Stimulated activated memory B cell treated with anti-CD40 and anti-IgM and Interleukin-4, amounts not matched to agents 10 μg/mL and 1 μg/mL and 100 μg/mL, for 72 hours (primary cell): ENCODE results near the gene ARHGEF33.

ENCODE experiments used
- ATAC-seq: fragments of 150-1000 bp; cut with Tn5 transposase; 2 replicates; pipeline ENCODE4 v1.10.0; 2021
- H3K27ac Mint-ChIP-seq: one replicate; pipeline ENCODE4 v1.8.0; 2022; ENCODE audit warnings: mild to moderate bottlenecking, mixed read lengths
- H3K27me3 Mint-ChIP-seq: one replicate; pipeline ENCODE4 v1.8.0; 2022; ENCODE audit warnings: mixed read lengths
- H3K36me3 Mint-ChIP-seq: one replicate; pipeline ENCODE4 v1.8.0; 2022; ENCODE audit warnings: mixed read lengths
- H3K4me1 Mint-ChIP-seq: one replicate; pipeline ENCODE4 v1.8.0; 2022; ENCODE audit warnings: mixed read lengths
- H3K4me3 Mint-ChIP-seq: one replicate; pipeline ENCODE4 v1.8.0; 2022; ENCODE audit warnings: mild to moderate bottlenecking, moderate library complexity, mixed read lengths
- H3K9me3 Mint-ChIP-seq: one replicate; pipeline ENCODE4 v1.8.0; 2022; ENCODE audit warnings: mixed read lengths

Gene ARHGEF33

DNA sequence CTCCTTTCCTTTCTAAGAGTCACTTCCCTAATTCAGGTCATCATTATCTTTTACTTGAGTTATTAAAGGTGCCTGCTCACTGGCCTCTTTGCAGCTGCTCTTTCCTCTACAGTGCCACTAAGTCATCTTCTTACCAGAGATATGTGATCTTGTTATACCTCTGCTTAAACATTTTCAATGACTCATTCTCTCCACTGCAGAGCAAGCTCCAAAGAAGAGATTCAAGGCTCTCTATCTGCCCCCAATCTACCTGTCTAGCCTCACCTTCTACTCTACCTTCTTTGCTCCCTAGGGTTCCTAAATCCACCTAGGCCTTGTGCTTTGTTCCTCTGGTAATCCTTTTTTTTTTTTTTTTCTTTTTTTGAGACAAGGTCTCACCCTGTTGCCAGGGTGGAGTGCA lies 3.1 kb downstream of the ARHGEF33 start:
- Mint-ChIP-seq H3K9me3 (no peaks in the 10 kb centered on the region), H3K4me1 (no peaks in the 10 kb centered on the region), H3K36me3 (no peaks in the 10 kb centered on the region), H3K27me3 (peaks cover 13% of the 10 kb centered on the region), H3K27ac (no peak overlapping the region), H3K4me3 (no peak overlapping the region)
- no peak for ATAC-seq

DNA sequence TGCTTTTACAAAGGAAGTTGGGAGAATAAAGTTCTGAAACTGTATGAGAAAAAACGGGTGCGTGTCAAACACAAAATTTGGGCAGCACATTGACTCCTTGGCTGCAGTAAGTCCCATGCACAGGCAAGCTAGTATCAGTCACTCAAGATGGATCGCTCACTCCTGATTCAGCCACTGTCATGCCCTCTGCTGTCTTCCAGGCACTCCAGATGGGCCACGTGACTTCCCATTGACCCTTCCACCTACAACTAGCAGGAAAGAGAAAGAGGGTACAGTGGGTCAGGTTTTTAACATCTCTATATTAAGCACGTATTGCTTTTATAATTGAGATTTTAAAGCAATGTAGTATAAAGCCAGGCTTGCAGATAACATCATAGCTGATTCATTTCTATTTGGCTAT lies 8.6 kb downstream of the ARHGEF33 start:
- no peak for ATAC-seq
- no peak overlapping the region for H3K27ac Mint-ChIP-seq
- peaks cover 18% of the 10 kb centered on the region for H3K27me3 Mint-ChIP-seq
- H3K9me3 Mint-ChIP-seq, result no peaks in the 10 kb centered on the region
- H3K4me1 Mint-ChIP-seq, result no peaks in the 10 kb centered on the region
- H3K4me3 Mint-ChIP-seq, result no peak overlapping the region
- H3K36me3 Mint-ChIP-seq, result no peaks in the 10 kb centered on the region

DNA sequence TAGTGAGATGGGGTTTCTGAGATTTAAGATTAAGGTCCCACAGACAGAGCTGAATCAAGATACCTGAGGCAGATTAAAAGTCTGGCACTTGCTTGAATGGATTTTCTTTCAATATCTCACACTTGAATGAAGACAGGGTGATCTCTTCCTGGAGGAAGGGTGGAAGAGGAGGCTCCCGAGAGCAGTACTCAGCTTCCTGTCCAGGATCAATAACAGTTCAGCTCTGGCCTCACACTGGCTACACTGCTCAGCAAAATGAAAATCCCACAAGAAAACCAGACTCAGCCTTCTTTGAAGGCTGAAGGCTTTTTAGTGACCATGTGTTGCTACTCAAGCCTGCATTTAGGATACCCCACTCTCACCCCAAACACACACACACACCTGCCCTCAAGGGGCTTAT lies 11.1 kb downstream of the ARHGEF33 start:
- Mint-ChIP-seq H3K27me3 (peaks cover 18% of the 10 kb centered on the region), H3K4me1 (no peaks in the 10 kb centered on the region), H3K36me3 (no peaks in the 10 kb centered on the region), H3K4me3 (no peak overlapping the region), H3K27ac (no peak overlapping the region), H3K9me3 (no peaks in the 10 kb centered on the region)
- no peak for ATAC-seq

DNA sequence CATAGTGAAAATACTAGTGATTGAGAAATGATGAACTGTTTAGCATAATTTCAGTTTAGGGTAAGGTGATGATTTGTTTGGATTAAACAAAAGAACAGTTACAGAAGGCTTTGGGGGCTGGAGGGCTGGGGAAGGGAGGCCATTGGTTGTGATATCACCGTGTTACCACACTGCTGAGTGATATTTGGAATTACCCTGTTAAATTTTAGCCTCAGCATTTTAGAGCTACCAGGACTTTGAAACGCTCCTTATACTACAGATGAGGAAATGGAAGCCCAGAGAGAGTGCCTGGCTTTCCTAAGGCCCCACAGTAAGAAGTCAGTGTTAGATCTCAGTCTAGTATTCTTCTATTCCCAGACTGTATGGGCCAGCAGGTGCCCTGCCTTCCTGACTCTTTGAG lies 15.6 kb downstream of the ARHGEF33 start:
- peaks cover 11% of the 10 kb centered on the region for H3K4me1 Mint-ChIP-seq
- no peak overlapping the region for H3K4me3 Mint-ChIP-seq
- no peaks in the 10 kb centered on the region for H3K9me3 Mint-ChIP-seq
- H3K27ac Mint-ChIP-seq, result no peak overlapping the region
- no peaks in the 10 kb centered on the region for H3K36me3 Mint-ChIP-seq
- no peaks in the 10 kb centered on the region for H3K27me3 Mint-ChIP-seq
- no peak for ATAC-seq

DNA sequence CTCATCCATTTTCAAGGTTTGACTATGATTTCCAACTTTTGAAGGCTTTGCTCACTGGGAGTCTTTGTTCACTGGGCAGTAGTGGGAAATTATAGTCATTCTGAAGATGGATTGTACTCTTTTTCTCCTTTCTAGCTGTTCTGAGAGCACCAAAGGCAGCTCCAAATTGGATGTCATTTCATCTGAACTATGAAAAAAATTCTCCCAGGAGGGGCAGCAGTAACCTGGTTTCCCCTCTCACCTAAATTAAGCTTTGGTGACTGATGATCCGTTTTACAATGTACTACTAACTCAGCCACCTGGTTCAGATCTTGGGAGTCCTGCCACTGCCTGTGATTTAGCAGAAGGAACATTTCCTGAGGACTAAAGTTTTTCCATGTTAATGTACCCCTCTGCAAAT lies 17.6 kb downstream of the ARHGEF33 start:
- H3K36me3 Mint-ChIP-seq, result no peaks in the 10 kb centered on the region
- H3K27ac Mint-ChIP-seq, result no peak overlapping the region
- ATAC-seq, result no peak
- no peaks in the 10 kb centered on the region for H3K9me3 Mint-ChIP-seq
- H3K27me3 Mint-ChIP-seq, result no peaks in the 10 kb centered on the region
- H3K4me1 Mint-ChIP-seq, result peaks cover 11% of the 10 kb centered on the region
- no peak overlapping the region for H3K4me3 Mint-ChIP-seq

DNA sequence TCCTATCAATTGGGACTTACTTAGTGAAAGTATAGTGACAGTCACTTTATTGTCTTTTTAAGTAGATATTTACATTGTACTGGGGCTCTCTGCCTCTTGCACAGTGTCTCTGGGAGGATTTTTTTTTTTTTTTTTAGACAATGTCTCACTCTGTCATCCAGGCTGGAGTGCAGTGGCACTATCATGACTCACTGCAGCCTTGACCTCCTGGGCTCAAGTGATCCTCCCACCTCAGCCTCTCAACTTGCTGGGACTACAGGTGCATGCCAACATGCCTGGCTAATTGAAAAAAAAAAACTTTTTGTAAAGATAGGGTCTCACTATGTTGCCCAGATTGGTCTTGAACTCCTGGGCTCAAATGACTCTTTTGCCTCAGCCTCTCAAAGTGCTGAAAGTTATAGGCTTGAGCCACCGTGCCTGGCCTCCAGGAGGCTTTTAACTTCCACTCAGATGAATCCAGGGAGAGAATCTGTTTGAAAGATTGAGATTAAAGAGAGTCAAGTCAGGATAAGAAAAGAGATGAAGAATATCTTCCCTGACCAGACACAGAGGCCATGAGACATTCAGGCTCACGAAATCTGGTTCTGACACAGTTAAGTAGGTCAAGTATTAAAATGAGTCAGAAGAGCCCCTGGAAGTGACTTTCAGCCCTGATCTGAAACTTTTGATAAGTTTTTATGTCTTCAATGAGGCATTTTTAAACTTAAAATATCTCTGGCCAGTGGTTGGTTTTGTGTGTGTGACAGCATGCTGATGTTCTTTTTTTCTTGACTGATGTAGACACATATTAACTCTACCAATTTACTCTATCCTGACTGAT lies 18.3 kb downstream of the ARHGEF33 start:
- Mint-ChIP-seq H3K27ac (peak overlapping the region; percentile 50), H3K4me1 (peaks cover 11% of the 10 kb centered on the region), H3K36me3 (no peaks in the 10 kb centered on the region), H3K27me3 (no peaks in the 10 kb centered on the region), H3K4me3 (no peak overlapping the region), H3K9me3 (no peaks in the 10 kb centered on the region)
- ATAC-seq, result peak; percentile 77

DNA sequence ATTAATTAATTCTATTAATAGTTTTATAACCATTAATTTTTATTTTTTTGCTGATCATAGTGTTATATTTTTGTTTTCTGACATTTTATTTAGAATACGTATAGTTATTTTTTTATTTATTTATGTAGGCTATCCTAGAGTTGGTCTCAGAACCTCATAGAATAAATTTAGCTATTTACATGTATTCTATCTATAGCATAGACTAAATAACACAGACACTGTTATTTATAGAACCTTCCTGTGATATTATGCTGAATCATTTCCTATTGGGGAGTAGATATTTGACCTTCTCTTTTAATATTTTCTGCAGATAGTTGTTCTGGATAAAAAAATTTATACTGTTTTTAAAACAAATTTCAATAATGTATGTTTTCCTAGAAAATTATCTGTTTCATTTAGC lies 20.2 kb downstream of the ARHGEF33 start:
- Mint-ChIP-seq H3K4me1 (peaks cover 11% of the 10 kb centered on the region), H3K9me3 (no peaks in the 10 kb centered on the region), H3K36me3 (no peaks in the 10 kb centered on the region), H3K27ac (no peak overlapping the region), H3K4me3 (no peak overlapping the region), H3K27me3 (no peaks in the 10 kb centered on the region)
- ATAC-seq, result no peak

DNA sequence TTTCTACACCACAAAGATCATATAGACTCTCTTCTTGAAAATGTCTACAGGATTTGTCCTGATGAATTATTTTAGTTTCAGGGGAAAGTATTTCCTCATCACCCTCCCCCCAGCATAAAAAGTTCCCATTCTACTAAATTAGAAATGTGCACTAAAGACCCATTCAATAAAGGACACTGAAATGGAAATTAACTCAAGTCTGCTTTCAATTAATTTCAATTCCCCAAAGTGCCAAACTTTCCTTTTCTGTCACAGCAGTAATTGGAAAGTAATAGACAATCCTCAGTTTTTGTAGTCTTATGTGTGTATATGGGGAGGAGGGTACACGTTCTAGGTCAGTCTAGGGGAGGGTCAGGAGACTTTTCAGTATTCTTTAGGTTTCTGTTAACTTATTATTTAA lies 21.5 kb downstream of the ARHGEF33 start:
- Mint-ChIP-seq H3K4me3 (no peak overlapping the region), H3K36me3 (no peaks in the 10 kb centered on the region), H3K27me3 (no peaks in the 10 kb centered on the region), H3K4me1 (peaks cover 11% of the 10 kb centered on the region), H3K9me3 (no peaks in the 10 kb centered on the region), H3K27ac (no peak overlapping the region)
- no peak for ATAC-seq

DNA sequence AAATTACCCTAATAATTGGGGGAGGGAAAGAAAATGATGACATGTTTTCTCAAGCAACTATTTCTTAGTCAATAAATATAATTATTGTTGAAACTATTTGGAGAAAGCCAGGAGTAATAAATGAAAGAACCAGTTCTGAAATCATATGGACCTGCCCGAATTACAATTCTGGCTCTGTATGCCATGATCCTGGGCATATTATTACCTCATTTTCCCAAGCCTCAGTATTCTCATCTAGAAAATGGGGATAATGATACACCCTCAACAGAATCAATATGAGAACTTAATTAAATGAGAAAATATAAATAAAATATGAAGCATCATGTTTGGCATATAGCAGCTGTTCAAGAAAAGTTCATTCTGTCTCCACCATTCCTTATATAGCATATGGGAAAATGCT lies 22.9 kb downstream of the ARHGEF33 start:
- peaks cover 11% of the 10 kb centered on the region for H3K4me1 Mint-ChIP-seq
- no peaks in the 10 kb centered on the region for H3K9me3 Mint-ChIP-seq
- H3K36me3 Mint-ChIP-seq, result no peaks in the 10 kb centered on the region
- no peaks in the 10 kb centered on the region for H3K27me3 Mint-ChIP-seq
- no peak overlapping the region for H3K27ac Mint-ChIP-seq
- ATAC-seq, result no peak
- H3K4me3 Mint-ChIP-seq, result no peak overlapping the region

DNA sequence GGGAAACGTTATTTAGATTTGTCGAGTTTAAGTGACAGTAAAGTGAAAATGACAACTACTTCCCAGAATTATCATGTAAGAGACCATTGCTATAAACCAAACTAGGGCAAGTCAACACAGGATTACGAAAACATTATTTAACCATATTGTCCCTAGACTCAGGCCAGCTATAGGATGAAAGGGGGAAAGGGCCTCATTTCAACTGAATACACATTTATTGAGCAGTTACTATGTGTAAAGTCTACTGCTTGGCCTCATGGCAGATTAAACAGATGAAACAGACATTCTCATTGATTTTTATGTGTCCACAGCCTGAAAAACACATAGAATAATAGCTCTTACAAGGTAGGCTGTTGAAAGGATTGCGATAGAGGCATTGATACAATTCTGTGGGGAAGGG lies 32.7 kb downstream of the ARHGEF33 start:
- Mint-ChIP-seq H3K4me1 (no peaks in the 10 kb centered on the region), H3K27ac (no peak overlapping the region), H3K36me3 (no peaks in the 10 kb centered on the region), H3K9me3 (no peaks in the 10 kb centered on the region), H3K27me3 (no peaks in the 10 kb centered on the region), H3K4me3 (no peak overlapping the region)
- no peak for ATAC-seq

DNA sequence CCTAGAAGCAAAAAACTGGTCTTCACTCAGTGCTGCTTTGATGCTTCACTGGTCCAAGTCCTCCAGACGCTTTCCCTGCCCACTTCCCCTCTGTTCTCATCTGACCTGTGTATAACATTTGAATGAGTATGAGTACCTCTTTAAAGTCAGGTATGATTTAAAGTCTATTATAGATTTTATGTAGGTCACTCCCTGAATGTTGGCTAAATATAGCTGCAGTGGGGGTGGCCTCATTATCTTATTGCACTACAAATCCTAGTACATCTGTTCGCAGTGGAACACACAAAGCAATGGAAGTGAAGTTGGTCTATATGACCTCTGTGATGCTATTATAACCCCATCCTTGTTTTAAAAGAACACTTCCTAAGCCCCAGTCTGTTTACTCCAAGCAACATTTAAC lies 33.2 kb downstream of the ARHGEF33 start:
- H3K27ac Mint-ChIP-seq, result no peak overlapping the region
- no peak for ATAC-seq
- H3K4me3 Mint-ChIP-seq, result no peak overlapping the region
- no peaks in the 10 kb centered on the region for H3K27me3 Mint-ChIP-seq
- no peaks in the 10 kb centered on the region for H3K4me1 Mint-ChIP-seq
- H3K9me3 Mint-ChIP-seq, result no peaks in the 10 kb centered on the region
- no peaks in the 10 kb centered on the region for H3K36me3 Mint-ChIP-seq

DNA sequence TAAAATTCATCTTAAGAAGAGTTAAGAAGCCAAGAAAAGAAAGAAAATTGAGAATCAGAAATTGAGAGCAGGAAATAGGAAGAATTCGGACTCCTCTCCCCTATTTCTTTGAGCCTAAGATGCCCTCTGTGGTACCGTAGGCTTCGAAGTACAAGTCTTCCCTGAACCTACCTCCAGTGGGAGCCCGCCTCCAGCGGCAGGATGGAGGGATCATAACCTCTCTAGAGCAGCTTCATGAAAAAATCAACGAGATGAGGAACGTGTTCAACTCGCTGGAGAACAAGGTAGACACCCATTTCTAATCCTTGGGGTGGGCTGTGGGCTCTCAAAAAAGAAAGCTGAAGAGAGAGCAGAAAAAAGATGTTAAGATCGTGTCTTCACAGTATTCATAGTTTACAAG lies 36.3 kb downstream of the ARHGEF33 start:
- ATAC-seq, result no peak
- Mint-ChIP-seq H3K9me3 (no peaks in the 10 kb centered on the region), H3K27ac (no peak overlapping the region), H3K4me1 (no peaks in the 10 kb centered on the region), H3K4me3 (no peak overlapping the region), H3K36me3 (no peaks in the 10 kb centered on the region), H3K27me3 (no peaks in the 10 kb centered on the region)

DNA sequence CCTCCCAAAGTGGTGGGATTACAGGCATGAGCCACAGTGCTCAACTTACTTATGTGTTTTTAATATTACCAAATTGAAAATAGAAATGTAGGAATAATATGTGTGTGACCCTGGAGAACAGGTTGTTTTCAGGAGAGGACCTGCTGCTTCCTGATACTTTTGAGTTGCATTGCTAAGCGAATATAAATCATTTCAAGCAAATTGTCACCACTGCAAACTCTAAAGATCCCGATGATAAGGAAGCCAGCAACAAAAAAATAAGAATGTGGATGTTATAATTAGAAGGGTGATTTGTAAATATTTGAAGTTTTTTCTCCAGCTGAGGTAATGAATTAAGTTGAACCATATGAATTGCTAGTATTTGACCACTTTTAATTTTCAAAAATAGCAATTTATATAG lies 40.9 kb downstream of the ARHGEF33 start:
- H3K4me1 Mint-ChIP-seq, result peaks cover 7% of the 10 kb centered on the region
- no peak for ATAC-seq
- no peaks in the 10 kb centered on the region for H3K9me3 Mint-ChIP-seq
- no peaks in the 10 kb centered on the region for H3K36me3 Mint-ChIP-seq
- no peak overlapping the region for H3K27ac Mint-ChIP-seq
- H3K27me3 Mint-ChIP-seq, result peaks cover 14% of the 10 kb centered on the region
- no peak overlapping the region for H3K4me3 Mint-ChIP-seq

DNA sequence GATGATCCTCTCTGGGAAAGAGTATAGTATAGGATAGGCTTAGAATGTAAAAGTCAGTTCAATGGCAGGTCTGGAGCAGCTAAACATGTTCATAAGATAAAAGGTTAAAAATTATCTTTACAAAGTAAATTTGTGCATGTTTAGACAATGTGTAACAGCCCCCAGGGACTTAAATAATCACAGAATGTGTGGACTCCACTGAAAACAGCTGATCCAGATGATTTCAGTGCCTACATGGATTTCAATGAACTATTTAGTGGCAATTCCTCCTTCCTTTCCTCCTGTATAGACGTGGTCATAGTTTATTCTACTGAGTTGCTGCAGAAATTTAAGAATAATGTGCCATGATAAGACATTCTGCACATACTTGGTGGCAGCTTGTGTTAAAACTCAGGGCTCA lies 42.9 kb downstream of the ARHGEF33 start:
- Mint-ChIP-seq H3K9me3 (no peaks in the 10 kb centered on the region), H3K4me1 (peaks cover 7% of the 10 kb centered on the region), H3K36me3 (no peaks in the 10 kb centered on the region), H3K27ac (no peak overlapping the region), H3K27me3 (peaks cover 20% of the 10 kb centered on the region), H3K4me3 (no peak overlapping the region)
- no peak for ATAC-seq

DNA sequence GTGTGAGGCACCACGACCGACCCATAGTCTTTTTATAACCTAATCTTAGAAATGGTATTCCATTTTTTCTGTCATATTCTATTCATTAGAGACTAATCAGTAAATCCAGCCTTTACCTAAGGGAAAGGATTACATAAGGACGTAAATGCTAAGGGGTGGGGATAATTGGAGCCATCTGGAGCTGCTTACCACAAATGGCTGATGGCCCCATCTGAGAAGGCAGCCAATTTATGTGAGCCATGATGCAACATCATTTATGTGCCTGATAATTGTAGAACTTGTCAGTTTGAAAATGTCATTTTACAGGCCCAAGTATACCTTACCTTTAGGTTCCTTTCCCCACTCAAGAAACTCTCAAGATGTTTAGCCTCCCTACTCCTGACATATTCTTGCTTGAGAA lies 44.0 kb downstream of the ARHGEF33 start:
- Mint-ChIP-seq H3K27ac (no peak overlapping the region), H3K4me1 (peaks cover 7% of the 10 kb centered on the region), H3K36me3 (no peaks in the 10 kb centered on the region), H3K4me3 (no peak overlapping the region), H3K27me3 (peaks cover 20% of the 10 kb centered on the region), H3K9me3 (no peaks in the 10 kb centered on the region)
- no peak for ATAC-seq

DNA sequence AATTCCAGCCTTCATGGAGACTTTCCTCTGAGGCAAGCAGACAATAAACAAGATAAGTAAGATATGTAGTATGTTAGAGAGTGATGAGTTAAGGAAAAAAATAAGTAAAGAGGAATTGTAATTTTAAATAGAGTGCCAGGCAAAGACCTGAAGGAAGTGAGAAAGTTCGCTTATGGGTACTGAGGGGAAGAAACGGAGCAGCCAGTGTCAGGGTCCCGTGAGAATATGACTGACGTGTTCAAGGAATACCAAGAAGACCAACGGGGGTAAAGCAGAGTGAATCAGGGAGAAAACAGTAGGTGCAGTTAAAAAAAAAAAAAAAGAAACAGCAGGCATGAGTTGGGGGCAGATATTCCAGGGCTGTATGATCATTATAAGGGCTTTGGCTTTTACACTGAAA lies 45.1 kb downstream of the ARHGEF33 start:
- H3K27me3 Mint-ChIP-seq, result peaks cover 20% of the 10 kb centered on the region
- no peaks in the 10 kb centered on the region for H3K9me3 Mint-ChIP-seq
- ATAC-seq, result peak; percentile 45
- H3K4me1 Mint-ChIP-seq, result peaks cover 7% of the 10 kb centered on the region
- no peaks in the 10 kb centered on the region for H3K36me3 Mint-ChIP-seq
- H3K4me3 Mint-ChIP-seq, result no peak overlapping the region
- peak overlapping the region; percentile 18 for H3K27ac Mint-ChIP-seq
